A673 (cell line): Measurements from ENCODE around the gene PARD6B. TPM values are rescaled to one million over a fixed set of nuclear protein-coding genes. Genes with fewer than 3 reads are reported as not detected.

Experiments
- Bru-seq: library from RNA; stranded (reverse); fragments of 400-500 nt; gene quantifications from one replicate; lab custom pipeline; 2021; lab: Mats Ljungman, UMichigan
- BruChase-seq, 2 experiments: library from RNA; stranded (reverse); fragments of 400-500 nt; gene quantifications; one replicate each; lab custom pipeline; 2021; lab: Mats Ljungman, UMichigan
- BruUV-seq: library from RNA; stranded (reverse); fragments of 400-500 nt; replicated peaks from 2 replicates; lab custom pipeline; 2021; lab: Mats Ljungman, UMichigan
- CTCF ChIA-PET: fragments of 300-600 bp; sonication (Branson Sonifier 250); formaldehyde crosslinking; loops from one replicate; lab custom pipeline; 2022; ENCODE audit warnings: antibody characterized with exemption; lab: Charles Lee
- POLR2A ChIA-PET: fragments of 300-600 bp; sonication (Branson Sonifier 250); formaldehyde crosslinking; loops from one replicate; lab custom pipeline; 2022; ENCODE audit warnings: antibody characterized with exemption; ENCODE audit not compliant: low non-redundant PET; lab: Charles Lee
- DNase-seq: peaks from one replicate; pipeline ENCODE4 v3.0.0-alpha.2; 2015; ENCODE audit warnings: low spot score
- H3K27ac ChIP-seq: fragments of 200-600 bp; sonication (generic); 2 replicates; pipeline ENCODE4 v1.5.1; 2016; ENCODE audit warnings: mixed run types, low read depth, mild to moderate bottlenecking, mixed read lengths, antibody characterized with exemption, low read length; ENCODE audit not compliant: poor library complexity, severe bottlenecking
- H3K27me3 ChIP-seq: fragments of 200-600 bp; sonication (generic); replicated peaks from 2 replicates; pipeline ENCODE4 v1.6.1; 2017; ENCODE audit warnings: mixed run types, low read depth, mild to moderate bottlenecking, mixed read lengths, antibody characterized with exemption, low read length; ENCODE audit not compliant: insufficient read depth, poor library complexity
- H3K36me3 ChIP-seq: fragments of 200-600 bp; sonication (generic); 2 replicates; pipeline ENCODE4 v1.6.1; 2016; ENCODE audit warnings: mixed run types, mild to moderate bottlenecking, mixed read lengths, antibody characterized with exemption, low read length; ENCODE audit not compliant: insufficient read depth, poor library complexity, severe bottlenecking
- H3K4me1 ChIP-seq: fragments of 200-600 bp; sonication (generic); 2 replicates; pipeline ENCODE4 v1.6.1; 2017; ENCODE audit warnings: mixed run types, mild to moderate bottlenecking, mixed read lengths, antibody characterized with exemption, low read length; ENCODE audit not compliant: insufficient read depth, poor library complexity, severe bottlenecking
- H3K4me3 ChIP-seq: fragments of 200-600 bp; sonication (generic); 2 replicates; pipeline ENCODE4 v1.5.1; 2016; ENCODE audit warnings: low read depth, mixed run types, mild to moderate bottlenecking, mixed read lengths, low read length; ENCODE audit not compliant: poor library complexity, severe bottlenecking
- H3K9me3 ChIP-seq: fragments of 200-600 bp; sonication (generic); 2 replicates; pipeline ENCODE4 v1.6.1; 2016; ENCODE audit warnings: mixed run types, low read depth, mild to moderate bottlenecking, mixed read lengths, antibody characterized with exemption, low read length; ENCODE audit not compliant: poor library complexity, severe bottlenecking
- EZH2 ChIP-seq: fragments of 200-600 bp; sonication (generic); IDR thresholded peaks from 2 replicates; pipeline ENCODE4 v1.6.1; 2017; ENCODE audit warnings: borderline replicate concordance, low read depth, mild to moderate bottlenecking, mixed read lengths, antibody characterized with exemption, low read length; ENCODE audit not compliant: poor library complexity, severe bottlenecking
- intact Hi-C: fragments of 100-400 bp; cut with micrococcal nuclease; formaldehyde crosslinking; loops from one replicate; pipeline ENCODE4 v1.10.0; 2022; ENCODE audit not compliant: unreplicated experiment
- long read RNA-seq: library from polyadenylated mRNA; stranded (forward); transcript quantifications from one replicate; pipeline ENCODE4 v2.0.0, GENCODE V29; 2022
- total RNA-seq: library from RNA; stranded (reverse); gene quantifications from 2 replicates; pipeline ENCODE4 v1.2.3, GENCODE V29; 2021
- TF ChIP-seq, protein P1 (sequence below): fragments of 300-800, 200-600 bp; sonication (generic); conservative IDR thresholded peaks from 2 replicates; pipeline ENCODE4 v1.5.1; 2017; ENCODE audit warnings: low read depth, mild to moderate bottlenecking, antibody characterized with exemption, low read length, moderate library complexity, mixed read lengths

Gene PARD6B, protein sequence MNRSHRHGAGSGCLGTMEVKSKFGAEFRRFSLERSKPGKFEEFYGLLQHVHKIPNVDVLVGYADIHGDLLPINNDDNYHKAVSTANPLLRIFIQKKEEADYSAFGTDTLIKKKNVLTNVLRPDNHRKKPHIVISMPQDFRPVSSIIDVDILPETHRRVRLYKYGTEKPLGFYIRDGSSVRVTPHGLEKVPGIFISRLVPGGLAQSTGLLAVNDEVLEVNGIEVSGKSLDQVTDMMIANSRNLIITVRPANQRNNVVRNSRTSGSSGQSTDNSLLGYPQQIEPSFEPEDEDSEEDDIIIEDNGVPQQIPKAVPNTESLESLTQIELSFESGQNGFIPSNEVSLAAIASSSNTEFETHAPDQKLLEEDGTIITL
- total RNA-seq (24.7 and 28.1 TPM in 2 replicates), Bru-seq, nascent RNA (percentile 91 among the genes with signal in this experiment), BruChase-seq, experiment 1, labeled RNA remaining after a 2-hour chase (percentile 94 among the genes with signal in this experiment), BruChase-seq, experiment 2, labeled RNA remaining after a 6-hour chase (percentile 83 among the genes with signal in this experiment)
- long read RNA-seq, full-length matches to known transcripts = 4 of 11 reads
- long read RNA-seq, partial matches to known transcripts = 0 of 11 reads
- long read RNA-seq, other reads (novel, unspliced or antisense) = 7 of 11 reads

DNA sequence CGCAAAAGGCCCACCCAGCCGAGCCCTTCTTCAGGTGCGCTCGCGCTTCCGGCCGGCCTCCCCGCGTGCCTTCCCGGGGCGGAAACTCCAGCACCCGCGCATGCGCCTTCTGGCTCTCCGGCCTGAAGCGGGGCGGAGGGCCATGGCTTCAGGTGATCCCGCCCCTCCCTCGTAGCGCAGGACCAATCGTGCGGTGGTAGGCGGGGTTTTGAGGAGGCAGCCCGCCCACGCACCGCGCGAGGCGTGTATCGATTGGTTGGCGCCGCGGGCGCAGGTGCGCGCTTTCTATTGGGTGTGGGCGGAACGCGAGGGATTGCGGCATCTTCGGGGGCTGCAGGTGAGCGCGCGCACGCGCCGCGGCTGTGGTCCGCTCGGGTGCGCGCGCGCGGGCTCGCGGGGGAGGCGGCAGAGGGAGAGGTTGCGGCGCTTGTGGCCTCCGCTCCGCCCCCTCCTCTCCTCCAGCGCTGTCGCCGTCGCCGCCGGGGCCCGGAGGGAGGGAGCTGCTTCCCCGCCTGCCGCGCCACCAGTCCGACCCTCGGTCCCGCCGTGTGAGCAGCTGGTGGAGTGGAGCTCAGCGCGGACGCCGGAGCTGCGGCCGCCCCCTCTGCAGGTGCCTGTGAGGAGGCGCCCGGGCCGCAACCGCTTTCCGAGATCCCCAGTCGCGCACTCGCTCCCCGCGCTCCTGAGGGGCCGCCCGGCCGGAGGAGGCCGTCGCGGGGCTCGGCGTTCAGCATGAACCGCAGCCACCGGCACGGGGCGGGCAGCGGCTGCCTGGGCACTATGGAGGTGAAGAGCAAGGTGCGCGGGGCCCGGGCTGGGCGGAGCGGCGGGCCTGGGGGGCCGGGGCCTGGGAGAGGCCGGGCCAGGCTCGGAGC lies at the start of gene PARD6B:
Gene PARD6B (plus strand): TSS at position 526 of the 875 bp plus-strand sequence. CDS start 207 bp downstream, at position 733.
- Histone ChIP-seq H3K4me3 (peak within 1 kb of the TSS; percentile 94), H3K27ac (peak within 1 kb of the TSS; percentile 90), H3K36me3 (peaks cover 4% of the 10 kb centered on the region), H3K9me3 (no peaks in the 10 kb centered on the region), H3K4me1 (peaks cover 30% of the 10 kb centered on the region), H3K27me3 (no peaks in the 10 kb centered on the region)
- peak; percentile 99 for DNase-seq
- CTCF ChIA-PET = interaction anchor here (0.6 to 2.9 kb wide), 4 partner anchors 11 to 143 kb away, joined by 4 to 11 read pairs (median 5); no protein-coding TSS in a partner anchor
- BruUV-seq = no TSS peak
- TF ChIP-seq EZH2 = no peak
- TF ChIP-seq, protein P1, sequence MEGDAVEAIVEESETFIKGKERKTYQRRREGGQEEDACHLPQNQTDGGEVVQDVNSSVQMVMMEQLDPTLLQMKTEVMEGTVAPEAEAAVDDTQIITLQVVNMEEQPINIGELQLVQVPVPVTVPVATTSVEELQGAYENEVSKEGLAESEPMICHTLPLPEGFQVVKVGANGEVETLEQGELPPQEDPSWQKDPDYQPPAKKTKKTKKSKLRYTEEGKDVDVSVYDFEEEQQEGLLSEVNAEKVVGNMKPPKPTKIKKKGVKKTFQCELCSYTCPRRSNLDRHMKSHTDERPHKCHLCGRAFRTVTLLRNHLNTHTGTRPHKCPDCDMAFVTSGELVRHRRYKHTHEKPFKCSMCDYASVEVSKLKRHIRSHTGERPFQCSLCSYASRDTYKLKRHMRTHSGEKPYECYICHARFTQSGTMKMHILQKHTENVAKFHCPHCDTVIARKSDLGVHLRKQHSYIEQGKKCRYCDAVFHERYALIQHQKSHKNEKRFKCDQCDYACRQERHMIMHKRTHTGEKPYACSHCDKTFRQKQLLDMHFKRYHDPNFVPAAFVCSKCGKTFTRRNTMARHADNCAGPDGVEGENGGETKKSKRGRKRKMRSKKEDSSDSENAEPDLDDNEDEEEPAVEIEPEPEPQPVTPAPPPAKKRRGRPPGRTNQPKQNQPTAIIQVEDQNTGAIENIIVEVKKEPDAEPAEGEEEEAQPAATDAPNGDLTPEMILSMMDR = no peak
- intact Hi-C loops = loop anchor here (1.0 to 2.0 kb wide), 2 partner anchors 40 to 45 kb away; partner anchors contain the start of gene RIPOR3
- POLR2A ChIA-PET = interaction anchor here (0.7 kb wide), 1 partner anchor 18 kb away, joined by 4 read pairs; no protein-coding TSS in a partner anchor

DNA sequence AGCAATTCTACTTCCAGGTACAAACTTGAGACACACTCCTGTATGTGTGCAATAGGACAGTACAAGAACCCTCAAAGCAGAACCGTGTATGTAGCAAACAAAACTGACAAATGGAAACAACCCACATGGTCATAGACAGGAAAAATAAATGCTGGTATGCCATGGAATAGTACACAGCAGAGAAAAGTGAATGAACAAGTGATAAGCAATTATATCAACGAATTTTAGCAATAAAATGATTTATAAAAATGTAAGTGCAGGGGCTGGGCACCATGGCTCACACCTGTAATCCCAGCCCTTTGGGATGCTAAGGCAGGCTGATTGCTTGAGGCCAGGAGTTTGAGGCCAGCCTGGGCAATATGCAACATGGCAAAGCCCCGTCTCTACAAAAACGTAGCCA lies 49.3 kb upstream of the PARD6B start:
- Histone ChIP-seq H3K4me3 (no peak overlapping the region), H3K27ac (no peak overlapping the region), H3K4me1 (peaks cover 23% of the 10 kb centered on the region), H3K27me3 (no peaks in the 10 kb centered on the region), H3K36me3 (no peaks in the 10 kb centered on the region), H3K9me3 (no peaks in the 10 kb centered on the region)
- POLR2A ChIA-PET = no interaction called here
- intact Hi-C loops = no loop called here
- no peak for TF ChIP-seq EZH2
- TF ChIP-seq, protein P1 = no peak
- CTCF ChIA-PET = no interaction called here
- BruUV-seq = no TSS peak
- DNase-seq = no peak
